Fibroblast of lung (primary cell): ENCODE results near the gene LRRC53. TPM values are rescaled to one million over a fixed set of nuclear protein-coding genes. Genes with fewer than 3 reads are reported as not detected.

Experiments used
- DNase-seq, 2 donors: peaks; one replicate each; pipeline versions ENCODE4 v3.0.0 to v3.0.0-alpha.2; 2010; ENCODE audit warnings: low read depth in 2 of 2
- H2AFZ ChIP-seq: 2 replicates; pipeline ENCODE4 v1.5.1; 2012; ENCODE audit warnings: low read length, control low read depth, inconsistent platforms
- H3K27ac ChIP-seq: 2 replicates; pipeline ENCODE4 v1.5.1; 2011; ENCODE audit warnings: low read length, control low read depth; ENCODE audit not compliant: insufficient read depth
- H3K27me3 ChIP-seq: 2 replicates; pipeline ENCODE4 v1.5.1; 2011; ENCODE audit warnings: mild to moderate bottlenecking, low read length; ENCODE audit not compliant: control insufficient read depth, insufficient read depth
- H3K36me3 ChIP-seq: 2 replicates; pipeline ENCODE4 v1.5.1; 2011; ENCODE audit warnings: low read length; ENCODE audit not compliant: control insufficient read depth, insufficient read depth
- H3K4me1 ChIP-seq: 2 replicates; pipeline ENCODE4 v1.5.1; 2011; ENCODE audit warnings: low read length; ENCODE audit not compliant: control insufficient read depth, insufficient read depth; ENCODE audit errors: extremely low read depth
- H3K4me2 ChIP-seq: 2 replicates; pipeline ENCODE4 v1.5.1; 2011; ENCODE audit warnings: low read length, control low read depth; ENCODE audit not compliant: insufficient read depth; ENCODE audit errors: extremely low read depth
- H3K4me3 ChIP-seq, 4 experiments: fragments of 200-600 bp in 1 of 4; sonication (generic) in 1 of 4; replicated peaks in 1 of 4; 2 replicates each; pipeline ENCODE4 v1.5.1; 2011 to 2016; ENCODE audit warnings: low read length in 4 of 4, low read depth in 3 of 4, mild to moderate bottlenecking in 3 of 4, control low read depth in 2 of 4, inconsistent platforms in 1 of 4, mixed read lengths in 1 of 4; ENCODE audit not compliant: insufficient read depth in 1 of 4; ENCODE audit errors: control extremely low read depth in 1 of 4
- H3K79me2 ChIP-seq: 2 replicates; pipeline ENCODE4 v1.5.1; 2012; ENCODE audit warnings: mild to moderate bottlenecking, low read length, inconsistent platforms; ENCODE audit not compliant: control insufficient read depth, insufficient read depth
- H3K9ac ChIP-seq: 2 replicates; pipeline ENCODE4 v1.5.1; 2011; ENCODE audit warnings: mild to moderate bottlenecking, low read length, control low read depth; ENCODE audit not compliant: insufficient read depth
- H3K9me3 ChIP-seq: 2 replicates; pipeline ENCODE4 v1.5.1; 2012; ENCODE audit warnings: low read depth, low read length; ENCODE audit not compliant: control insufficient read depth, insufficient read depth
- H4K20me1 ChIP-seq: 2 replicates; pipeline ENCODE4 v1.5.1; 2011; ENCODE audit warnings: low read length; ENCODE audit not compliant: control insufficient read depth, insufficient read depth; ENCODE audit errors: extremely low read depth
- EZH2 ChIP-seq: IDR thresholded peaks from 2 replicates; pipeline ENCODE4 v1.5.1; 2012; ENCODE audit warnings: low read length, control low read depth, mild to moderate bottlenecking; ENCODE audit errors: missing control alignments
- polyA plus RNA-seq, 2 donors: library from polyadenylated mRNA; depleted of rRNA in 1 of 2; stranded (reverse) in 1 of 2; unstranded in 1 of 2; fragments of >200 nt; gene quantifications; 2 replicates each; pipeline ENCODE4 v1.2.1, GENCODE V29; 2011 to 2012; ENCODE audit warnings: missing spikeins in 1 of 2
- total RNA-seq: library from RNA; depleted of rRNA; stranded (reverse); fragments of >200 nt; gene quantifications from 2 replicates; pipeline ENCODE4 v1.2.1, GENCODE V29; 2014
- TF ChIP-seq, protein P1 (sequence below), 2 donors: IDR thresholded peaks in 1 of 2; conservative IDR thresholded peaks in 1 of 2; 1 replicate in 1 of 2; 2 replicates in 1 of 2; pipeline ENCODE4 v1.5.1; 2011 to 2012; ENCODE audit warnings: low read length in 2 of 2, control low read depth in 1 of 2, inconsistent platforms in 1 of 2, low read depth in 1 of 2, mild to moderate bottlenecking in 1 of 2

The LRRC53 gene
- total and polyA plus RNA-seq, 2 donors (not counting 1 experiment from before 2014, with no cell fraction given): not detected

GRCh38 chr1:74505928-74506710 lies 6.3 kb downstream of the LRRC53 start:
- TF ChIP-seq EZH2: no peak
- TF ChIP-seq, protein P1, sequence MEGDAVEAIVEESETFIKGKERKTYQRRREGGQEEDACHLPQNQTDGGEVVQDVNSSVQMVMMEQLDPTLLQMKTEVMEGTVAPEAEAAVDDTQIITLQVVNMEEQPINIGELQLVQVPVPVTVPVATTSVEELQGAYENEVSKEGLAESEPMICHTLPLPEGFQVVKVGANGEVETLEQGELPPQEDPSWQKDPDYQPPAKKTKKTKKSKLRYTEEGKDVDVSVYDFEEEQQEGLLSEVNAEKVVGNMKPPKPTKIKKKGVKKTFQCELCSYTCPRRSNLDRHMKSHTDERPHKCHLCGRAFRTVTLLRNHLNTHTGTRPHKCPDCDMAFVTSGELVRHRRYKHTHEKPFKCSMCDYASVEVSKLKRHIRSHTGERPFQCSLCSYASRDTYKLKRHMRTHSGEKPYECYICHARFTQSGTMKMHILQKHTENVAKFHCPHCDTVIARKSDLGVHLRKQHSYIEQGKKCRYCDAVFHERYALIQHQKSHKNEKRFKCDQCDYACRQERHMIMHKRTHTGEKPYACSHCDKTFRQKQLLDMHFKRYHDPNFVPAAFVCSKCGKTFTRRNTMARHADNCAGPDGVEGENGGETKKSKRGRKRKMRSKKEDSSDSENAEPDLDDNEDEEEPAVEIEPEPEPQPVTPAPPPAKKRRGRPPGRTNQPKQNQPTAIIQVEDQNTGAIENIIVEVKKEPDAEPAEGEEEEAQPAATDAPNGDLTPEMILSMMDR (conservative IDR thresholded peaks at IDR 0.05 in 1 of 2, IDR thresholded peaks at IDR 0.05 in 1 of 2; ENCODE audit: low read depth in 1 of 2, low read length in 2 of 2): no peak

DNA sequence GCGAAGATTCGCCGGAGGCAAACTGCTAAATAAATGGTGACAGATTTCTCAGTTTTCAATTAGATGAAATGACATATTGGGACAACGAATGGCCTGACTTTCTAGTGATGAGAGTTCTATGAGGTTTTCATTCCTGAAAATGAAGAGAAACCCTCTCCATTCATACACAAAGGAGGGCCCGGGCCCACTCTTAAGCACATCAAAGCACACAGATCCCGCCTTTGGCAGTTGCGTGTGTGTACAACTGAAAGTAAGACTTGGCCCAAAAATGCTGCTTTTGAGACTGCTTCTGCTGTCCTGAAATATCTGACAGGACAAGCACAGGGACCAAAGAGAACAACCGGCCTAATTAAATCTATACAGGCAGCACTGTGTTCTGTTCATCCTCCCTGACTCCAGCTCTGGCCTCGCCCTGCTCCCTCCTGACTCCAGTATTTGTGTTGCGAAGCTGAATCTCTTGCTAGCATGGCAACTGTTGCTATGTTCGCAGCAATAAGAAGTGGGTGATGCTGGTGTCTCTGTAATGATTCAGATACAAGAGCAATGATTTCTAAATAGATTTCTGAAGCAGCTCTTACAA lies 7.4 kb downstream of the LRRC53 start:
- Histone ChIP-seq H3K9me3 (no peaks in the 10 kb centered on the region), H2AFZ (no peak overlapping the region), H3K4me2 (no peak overlapping the region), H3K9ac (no peak overlapping the region), H4K20me1 (no peaks in the 10 kb centered on the region), H3K27me3 (no peaks in the 10 kb centered on the region), H3K4me1 (peaks cover 2% of the 10 kb centered on the region), H3K79me2 (no peaks in the 10 kb centered on the region), H3K4me3 (no peak overlapping the region), H3K27ac (no peak overlapping the region), H3K36me3 (no peaks in the 10 kb centered on the region)
- no peak for TF ChIP-seq EZH2
- TF ChIP-seq, protein P1 (conservative IDR thresholded peaks at IDR 0.05 in 1 of 2, IDR thresholded peaks at IDR 0.05 in 1 of 2; ENCODE audit: low read depth in 1 of 2, low read length in 2 of 2): no peak
- peak in 1 of 2 donors; percentile 20 for DNase-seq

More at GRCh38 chr1:74505928-74506710, 6.3 kb downstream of the LRRC53 start:
- H3K9me3 ChIP-seq: no peaks in the 10 kb centered on the region
- H2AFZ ChIP-seq: no peak overlapping the region
- H3K9ac ChIP-seq: no peak overlapping the region
- H3K4me2 ChIP-seq: no peak overlapping the region
- no peak overlapping the region for H3K4me3 ChIP-seq
- no peak for DNase-seq
- no peaks in the 10 kb centered on the region for H3K27me3 ChIP-seq
- H3K27ac ChIP-seq: no peak overlapping the region
- no peaks in the 10 kb centered on the region for H3K79me2 ChIP-seq
- no peaks in the 10 kb centered on the region for H4K20me1 ChIP-seq
- no peaks in the 10 kb centered on the region for H3K36me3 ChIP-seq
- peaks cover 2% of the 10 kb centered on the region for H3K4me1 ChIP-seq

- peaks cover 2% of the 10 kb centered on the region for H3K4me1 ChIP-seq
- peak; percentile 21 to 44 for DNase-seq
- no peaks in the 10 kb centered on the region for H3K27me3 ChIP-seq
- H3K9me3 ChIP-seq: no peaks in the 10 kb centered on the region
- TF ChIP-seq, protein P1 (conservative IDR thresholded peaks at IDR 0.05 in 1 of 2, IDR thresholded peaks at IDR 0.05 in 1 of 2; ENCODE audit: low read depth in 1 of 2, low read length in 2 of 2): peak; percentile 66 to 97
- TF ChIP-seq EZH2: no peak
- no peak overlapping the region for H3K9ac ChIP-seq
- no peaks in the 10 kb centered on the region for H3K79me2 ChIP-seq
- H3K4me3 ChIP-seq: no peak overlapping the region
- no peaks in the 10 kb centered on the region for H3K36me3 ChIP-seq
- H3K4me2 ChIP-seq: peak overlapping the region; percentile 35
- H2AFZ ChIP-seq: no peak overlapping the region
- H3K27ac ChIP-seq: no peak overlapping the region
- no peaks in the 10 kb centered on the region for H4K20me1 ChIP-seq
Measured at GRCh38 chr1:74504125-74504932, 8.1 kb downstream of the LRRC53 start.
